Peyer's patch (tissue), 4 donors: ENCODE data around the gene PPP2R5B.

Experiments used
- CTCF ChIP-seq, 6 experiments: fragments of 450-650 bp in 4 of 6; fragments of 200-600 bp in 2 of 6; sonication (generic) in 1 of 6; IDR thresholded peaks; one replicate each; pipeline ENCODE4 v1.5.1; 2017 to 2019; ENCODE audit warnings: antibody characterized with exemption in 6 of 6, mild to moderate bottlenecking in 3 of 6, moderate library complexity in 1 of 6
- POLR2A ChIP-seq, 2 donors: fragments of 450-650 bp; IDR thresholded peaks; one replicate each; pipeline ENCODE4 v1.5.1; 2017; ENCODE audit warnings: antibody characterized with exemption in 2 of 2, mild to moderate bottlenecking in 2 of 2, moderate library complexity in 2 of 2

DNA sequence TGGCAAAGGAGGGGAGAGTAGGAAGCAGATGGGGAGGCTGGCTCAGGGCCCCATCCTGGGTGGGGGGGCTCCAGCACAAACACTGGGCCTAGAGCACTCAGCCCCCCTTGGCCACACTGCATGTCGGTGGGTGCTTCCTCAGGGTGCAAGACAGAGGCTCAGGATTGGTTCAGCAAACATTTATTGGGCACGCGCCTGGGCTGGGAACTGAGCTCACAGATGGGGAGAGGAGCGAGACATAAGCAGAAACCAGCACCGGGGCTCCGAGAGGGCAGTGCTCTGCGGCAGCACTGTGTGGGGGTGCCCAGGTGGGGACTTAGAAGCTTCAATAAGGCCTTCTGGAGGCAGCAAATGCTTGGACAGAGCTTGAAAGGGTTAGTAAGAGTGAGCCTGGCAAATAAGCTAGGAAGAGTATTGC is 34.0 kb upstream of the PPP2R5B start:
- TF ChIP-seq CTCF (IDR thresholded peaks at IDR 0.05) (no peak), POLR2A (IDR thresholded peaks at IDR 0.05) (no peak)
